ENCODE measurements around the gene ZHX3. TPM values are rescaled to one million over a fixed set of nuclear protein-coding genes. Genes with fewer than 3 reads are reported as not detected.

Gene ZHX3
- total RNA-seq, 1 donor from 2014 or later, result 21.1 TPM

DNA sequence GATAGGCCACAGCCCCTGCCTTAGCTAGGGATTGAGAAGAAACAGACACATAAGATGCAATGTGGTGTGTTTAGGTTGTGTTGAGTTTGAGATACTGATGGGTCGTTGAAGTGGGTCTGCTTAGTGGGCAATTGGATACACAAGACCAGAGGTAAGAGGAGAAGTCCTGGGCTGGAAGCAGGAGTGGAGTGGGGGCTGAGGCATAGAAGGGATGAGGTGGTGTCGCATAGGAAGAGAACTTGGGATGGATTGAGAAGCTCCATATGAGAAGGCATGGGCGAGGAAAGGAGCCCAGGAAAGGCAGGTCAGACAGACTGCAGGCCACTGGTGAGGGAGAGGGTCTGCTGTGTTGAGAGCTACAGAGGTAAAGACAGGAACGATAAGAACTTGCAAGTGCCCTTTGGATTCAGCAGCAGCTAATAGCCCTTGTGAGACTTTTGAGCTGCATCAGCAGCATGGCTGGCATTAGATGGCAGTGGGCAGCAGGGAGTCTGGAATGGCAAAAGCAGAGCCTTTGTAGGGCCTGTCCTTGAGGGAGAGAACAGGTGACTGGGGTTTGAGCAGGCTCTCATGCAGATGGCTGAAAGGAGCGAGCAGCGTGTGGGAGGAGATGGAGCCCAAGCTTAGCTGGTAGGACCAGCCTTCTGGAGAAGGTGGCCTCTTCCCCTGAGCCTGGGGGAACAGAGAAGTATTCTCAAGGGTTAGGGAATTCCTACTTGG, 147.0 kb downstream of the ZHX3 start:
- ATAC-seq, result no peak

DNA sequence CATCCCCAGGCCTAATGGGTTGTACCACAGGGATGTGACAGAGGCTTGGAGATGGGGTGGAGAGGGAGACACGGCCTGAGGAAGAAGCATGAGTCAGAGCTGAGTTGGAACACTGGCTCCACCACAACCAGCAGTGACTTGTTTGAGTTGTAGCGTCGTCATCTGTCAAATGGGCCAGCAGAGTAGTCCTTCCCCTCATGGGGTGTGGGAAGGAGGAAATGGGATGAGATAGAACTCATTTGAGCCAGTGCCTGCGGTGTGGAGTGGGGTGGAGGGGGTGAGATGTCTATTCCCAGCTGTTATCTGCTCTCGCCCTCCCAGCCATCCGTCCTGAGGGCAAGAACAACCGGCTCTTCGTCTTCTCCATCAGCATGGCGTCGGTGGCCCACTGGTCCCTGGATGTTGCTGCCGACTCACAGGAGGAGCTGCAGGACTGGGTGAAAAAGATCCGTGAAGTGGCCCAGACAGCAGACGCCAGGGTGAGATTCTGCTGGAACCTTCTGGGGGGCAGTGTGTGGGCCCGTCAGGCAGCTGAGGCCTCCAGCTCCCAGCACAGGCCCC, 147.7 kb downstream of the ZHX3 start:
- ATAC-seq, result peak; percentile 88

DNA sequence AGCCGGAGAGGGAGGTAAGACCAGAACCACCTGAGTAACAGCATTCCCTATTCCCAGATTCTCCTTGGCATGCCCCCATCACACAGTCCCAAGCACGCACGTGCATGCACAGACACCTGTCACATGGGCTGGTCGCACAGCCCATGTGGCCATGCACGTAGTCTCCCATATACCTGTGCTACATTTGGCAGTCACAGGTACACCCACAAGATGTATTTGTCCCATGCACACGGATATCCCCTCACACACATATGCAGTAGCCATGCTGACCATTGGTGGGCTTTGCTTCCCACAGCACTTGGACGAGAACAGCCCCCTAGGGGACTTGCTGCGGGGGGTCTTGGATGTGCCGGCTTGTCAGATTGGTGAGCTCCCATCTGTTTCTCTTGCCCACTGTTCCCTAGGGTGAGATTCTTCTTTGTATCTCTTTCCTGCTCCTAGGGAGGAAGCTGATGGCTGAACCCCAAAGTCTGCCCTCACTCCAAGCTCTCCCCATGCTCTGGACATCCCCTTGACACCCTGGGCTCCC, 148.3 kb downstream of the ZHX3 start:
- no peak for ATAC-seq

DNA sequence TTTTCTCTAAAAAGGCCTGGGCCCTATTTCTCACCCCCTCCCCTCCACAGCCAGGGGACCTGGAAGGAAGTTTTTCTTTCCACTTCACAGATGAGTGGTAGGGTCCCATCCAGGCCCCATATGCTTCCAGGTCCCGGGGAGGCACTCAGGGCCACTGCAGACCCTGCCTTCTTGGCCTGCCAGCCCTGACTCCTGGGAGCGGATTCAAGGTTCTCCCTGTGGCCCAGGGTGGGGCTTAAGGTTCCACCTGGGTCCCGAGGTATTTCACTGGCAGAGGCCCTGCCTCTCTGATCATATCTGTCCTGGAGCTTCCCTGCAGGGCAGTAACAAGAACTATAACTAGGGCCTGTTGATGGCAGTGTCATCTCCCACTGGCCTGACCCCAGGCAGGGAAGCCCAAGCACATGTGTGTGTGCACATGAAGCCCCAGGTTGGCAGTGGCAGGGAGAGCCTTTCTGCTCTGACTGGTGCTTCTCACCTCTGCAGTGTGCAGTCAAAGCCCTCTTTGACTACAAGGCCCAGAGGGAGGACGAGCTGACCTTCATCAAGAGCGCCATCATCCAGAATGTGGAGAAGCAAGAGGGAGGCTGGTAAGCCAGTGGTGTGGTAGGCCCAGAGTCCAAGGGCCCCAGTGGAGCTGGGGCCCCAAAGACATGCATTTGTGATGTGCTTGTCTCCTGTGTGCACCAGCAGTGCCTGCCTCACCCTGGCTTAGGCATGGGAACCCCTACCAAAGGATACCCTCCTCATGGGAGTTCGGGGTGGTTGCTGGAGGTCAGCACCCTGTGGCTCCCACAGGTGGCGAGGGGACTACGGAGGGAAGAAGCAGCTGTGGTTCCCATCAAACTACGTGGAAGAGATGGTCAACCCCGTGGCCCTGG, 149.0 kb downstream of the ZHX3 start:
- ATAC-seq, result no peak

DNA sequence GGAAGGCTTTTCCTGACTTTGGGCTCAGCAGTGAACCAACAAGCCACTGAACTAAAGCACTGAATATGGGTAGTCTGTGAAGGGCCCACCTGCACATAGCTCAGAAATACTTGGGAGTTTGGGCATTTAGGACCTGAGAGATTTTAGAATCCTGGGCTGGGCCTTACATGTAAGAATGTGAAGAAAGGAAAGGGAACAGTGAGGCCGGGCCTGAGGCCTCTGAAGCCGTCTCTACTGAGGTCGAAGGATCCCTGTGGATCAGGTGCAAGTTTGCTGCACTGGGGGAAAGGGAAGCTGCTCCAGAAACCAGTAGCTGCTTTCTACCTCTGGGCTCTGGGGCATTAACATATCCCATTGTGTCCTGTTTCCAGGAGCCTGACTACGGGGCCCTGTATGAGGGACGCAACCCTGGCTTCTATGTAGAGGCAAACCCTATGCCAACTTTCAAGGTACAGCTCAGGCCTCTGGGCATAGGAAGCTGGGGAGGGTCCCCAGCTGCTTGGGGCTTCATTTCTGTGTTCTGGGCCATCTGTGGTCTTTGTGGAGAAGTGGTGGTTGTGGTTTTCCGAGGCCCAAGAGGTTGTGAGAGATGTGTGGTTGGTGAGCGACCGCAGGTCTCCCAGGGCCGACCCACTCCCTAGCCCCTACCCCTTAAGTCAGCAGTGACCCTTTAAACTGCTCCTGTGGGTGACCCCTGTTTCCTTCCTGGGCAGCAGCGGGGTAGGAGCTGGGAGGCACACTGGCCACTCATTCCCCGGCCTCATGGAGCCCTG, 149.9 kb downstream of the ZHX3 start:
- no peak for ATAC-seq

DNA sequence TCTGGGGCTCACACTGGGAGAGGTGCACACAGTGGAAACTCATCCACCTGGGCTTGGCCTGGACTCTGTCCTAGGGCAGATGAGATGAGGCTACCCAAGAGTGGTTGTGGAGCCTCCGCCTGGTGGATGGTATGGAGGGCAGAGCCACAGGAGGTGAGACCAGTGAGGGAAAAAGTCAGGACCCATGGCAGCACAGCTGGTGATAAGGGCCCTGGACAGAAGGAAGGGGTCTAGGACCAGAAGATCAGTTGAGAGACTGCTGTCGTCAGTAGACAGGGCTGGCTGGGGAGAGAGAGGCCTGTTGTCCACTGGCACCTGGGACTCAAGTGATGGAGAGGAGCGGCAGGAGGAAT, 150.4 kb downstream of the ZHX3 start:
- ATAC-seq, result no peak

DNA sequence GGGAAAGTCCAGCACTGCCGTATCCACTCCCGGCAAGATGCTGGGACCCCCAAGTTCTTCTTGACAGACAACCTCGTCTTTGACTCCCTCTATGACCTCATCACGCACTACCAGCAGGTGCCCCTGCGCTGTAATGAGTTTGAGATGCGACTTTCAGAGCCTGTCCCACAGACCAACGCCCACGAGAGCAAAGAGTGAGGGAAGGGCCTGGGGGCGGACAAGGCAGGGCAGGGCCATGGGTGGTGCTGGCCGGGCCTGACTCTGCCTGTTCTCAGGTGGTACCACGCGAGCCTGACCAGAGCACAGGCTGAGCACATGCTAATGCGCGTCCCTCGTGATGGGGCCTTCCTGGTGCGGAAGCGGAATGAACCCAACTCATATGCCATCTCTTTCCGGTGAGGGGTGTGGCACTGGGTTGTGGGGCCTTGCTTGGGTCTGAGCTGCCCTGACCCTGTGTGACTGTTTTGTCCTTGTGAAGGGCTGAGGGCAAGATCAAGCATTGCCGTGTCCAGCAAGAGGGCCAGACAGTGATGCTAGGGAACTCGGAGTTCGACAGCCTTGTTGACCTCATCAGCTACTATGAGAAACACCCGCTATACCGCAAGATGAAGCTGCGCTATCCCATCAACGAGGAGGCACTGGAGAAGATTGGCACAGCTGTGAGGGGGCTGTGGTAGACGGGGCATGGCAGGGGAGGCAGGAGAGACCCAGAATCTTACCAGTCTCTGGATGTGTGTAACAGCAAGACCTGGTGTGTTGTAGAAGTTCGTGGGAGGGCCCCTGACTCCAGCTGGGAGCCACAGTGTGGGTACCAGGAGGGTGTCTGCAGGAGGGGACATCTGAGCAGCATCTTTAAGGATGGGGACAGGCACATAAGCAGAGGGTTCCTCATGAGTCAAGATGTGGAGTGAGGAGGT, 151.1 kb downstream of the ZHX3 start:
- ATAC-seq, result no peak

DNA sequence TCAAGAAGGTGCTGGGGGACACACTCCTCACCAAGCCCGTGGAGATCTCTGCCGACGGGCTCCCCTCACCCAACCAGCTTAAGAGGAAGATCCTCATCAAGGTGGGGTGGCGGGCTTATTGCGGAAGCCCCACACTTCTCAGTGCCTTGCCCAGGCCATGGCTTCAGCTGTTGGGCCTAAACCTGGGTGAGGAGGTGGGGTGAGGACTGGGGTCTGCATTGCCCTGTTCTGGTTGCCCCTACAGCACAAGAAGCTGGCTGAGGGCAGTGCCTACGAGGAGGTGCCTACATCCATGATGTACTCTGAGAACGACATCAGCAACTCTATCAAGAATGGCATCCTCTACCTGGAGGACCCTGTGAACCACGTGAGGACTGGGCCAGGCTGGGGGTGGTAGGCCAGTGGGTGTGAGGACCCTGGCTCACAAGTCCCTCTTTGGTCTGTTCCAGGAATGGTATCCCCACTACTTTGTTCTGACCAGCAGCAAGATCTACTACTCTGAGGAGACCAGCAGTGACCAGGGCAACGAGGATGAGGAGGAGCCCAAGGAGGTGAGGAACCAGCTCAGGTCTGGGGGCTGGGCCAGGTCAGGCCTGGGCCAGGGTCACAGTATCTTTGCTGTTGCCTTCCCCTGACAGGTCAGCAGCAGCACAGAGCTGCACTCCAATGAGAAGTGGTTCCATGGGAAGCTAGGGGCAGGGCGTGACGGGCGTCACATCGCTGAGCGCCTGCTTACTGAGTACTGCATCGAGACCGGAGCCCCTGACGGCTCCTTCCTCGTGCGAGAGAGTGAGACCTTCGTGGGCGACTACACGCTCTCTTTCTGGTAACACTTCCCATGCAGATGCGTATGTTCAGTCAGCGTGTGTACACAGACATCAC, 152.3 kb downstream of the ZHX3 start:
- ATAC-seq, result no peak

DNA sequence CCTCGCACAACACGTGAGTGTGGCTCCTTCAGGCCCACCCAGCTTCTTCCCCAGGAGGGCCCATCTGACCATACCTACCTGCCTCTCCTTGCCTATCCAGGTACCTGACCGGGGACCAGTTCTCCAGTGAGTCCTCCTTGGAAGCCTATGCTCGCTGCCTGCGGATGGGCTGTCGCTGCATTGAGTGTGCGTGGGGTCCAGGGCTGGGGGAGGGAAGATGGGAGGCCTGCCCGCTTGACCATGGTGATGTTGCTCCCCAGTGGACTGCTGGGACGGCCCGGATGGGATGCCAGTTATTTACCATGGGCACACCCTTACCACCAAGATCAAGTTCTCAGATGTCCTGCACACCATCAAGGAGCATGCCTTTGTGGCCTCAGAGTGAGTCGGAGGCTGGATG, 153.7 kb downstream of the ZHX3 start:
- ATAC-seq, result no peak

DNA sequence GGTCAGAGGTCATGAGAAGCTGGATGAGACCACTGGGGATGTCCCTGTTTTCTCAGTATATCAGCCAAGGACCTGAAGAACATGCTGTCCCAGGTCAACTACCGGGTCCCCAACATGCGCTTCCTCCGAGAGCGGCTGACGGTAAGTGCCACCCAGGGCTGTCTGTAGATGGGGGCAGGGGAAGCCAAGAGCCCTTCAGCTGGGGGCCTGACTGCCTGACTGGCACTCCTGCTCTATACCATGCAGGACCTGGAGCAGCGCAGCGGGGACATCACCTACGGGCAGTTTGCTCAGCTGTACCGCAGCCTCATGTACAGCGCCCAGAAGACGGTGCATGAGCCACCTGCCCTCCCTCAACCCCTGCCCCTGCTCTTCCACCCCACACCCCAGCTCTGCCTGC, 155.1 kb downstream of the ZHX3 start:
- ATAC-seq, result no peak

DNA sequence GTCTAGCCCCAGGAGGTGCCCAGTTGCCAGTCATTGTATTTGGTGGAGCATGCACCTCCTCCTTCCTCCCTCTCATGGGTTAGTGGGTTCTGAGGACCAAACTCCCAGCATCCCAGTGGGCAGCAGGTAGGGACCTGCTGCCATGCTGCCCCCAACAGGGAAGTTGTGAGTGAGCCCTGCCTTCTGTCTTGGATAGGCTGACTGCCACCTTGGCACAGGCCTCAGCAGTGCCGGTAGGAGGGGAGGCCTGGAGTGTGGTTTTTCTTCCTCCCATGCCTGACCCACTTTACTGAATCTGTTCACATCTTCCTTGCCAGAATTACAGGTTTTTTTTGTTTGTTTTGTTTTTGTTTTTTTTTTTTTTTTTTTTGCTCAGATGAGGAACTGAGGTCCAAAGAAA, 155.6 kb downstream of the ZHX3 start:
- ATAC-seq, result no peak

DNA sequence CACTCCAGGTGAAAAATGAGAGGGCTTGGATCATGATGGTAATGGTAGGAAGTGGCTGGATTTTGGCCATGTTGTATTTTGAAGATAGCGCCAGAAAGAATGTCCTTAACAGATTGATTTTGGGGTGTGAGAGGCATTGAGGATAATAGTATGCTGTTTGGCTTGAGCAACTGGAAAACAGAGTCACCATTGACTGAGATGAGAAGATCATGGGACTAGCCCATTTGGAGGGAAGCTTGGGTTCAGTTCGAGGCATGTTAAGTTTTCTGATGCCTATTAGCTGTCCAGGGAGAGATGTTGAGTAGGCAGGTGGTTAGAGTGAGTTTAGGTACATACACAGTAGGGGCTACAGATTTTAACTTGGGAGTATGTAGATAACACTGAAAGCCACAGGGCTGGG, 156.8 kb downstream of the ZHX3 start:
- ATAC-seq, result no peak

DNA sequence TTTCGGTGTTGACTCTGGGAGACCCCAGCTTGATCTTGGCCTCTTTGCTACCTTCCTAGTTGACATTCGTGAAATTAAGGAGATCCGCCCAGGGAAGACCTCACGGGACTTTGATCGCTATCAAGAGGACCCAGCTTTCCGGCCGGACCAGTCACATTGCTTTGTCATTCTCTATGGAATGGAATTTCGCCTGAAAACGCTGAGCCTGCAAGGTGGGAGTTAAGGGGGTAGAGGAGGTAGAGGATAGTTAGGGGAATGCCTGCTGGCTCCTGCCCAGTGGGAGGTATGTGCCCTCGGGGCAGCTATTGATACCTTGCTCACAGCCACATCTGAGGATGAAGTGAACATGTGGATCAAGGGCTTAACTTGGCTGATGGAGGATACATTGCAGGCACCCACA, 158.0 kb downstream of the ZHX3 start:
- no peak for ATAC-seq

DNA sequence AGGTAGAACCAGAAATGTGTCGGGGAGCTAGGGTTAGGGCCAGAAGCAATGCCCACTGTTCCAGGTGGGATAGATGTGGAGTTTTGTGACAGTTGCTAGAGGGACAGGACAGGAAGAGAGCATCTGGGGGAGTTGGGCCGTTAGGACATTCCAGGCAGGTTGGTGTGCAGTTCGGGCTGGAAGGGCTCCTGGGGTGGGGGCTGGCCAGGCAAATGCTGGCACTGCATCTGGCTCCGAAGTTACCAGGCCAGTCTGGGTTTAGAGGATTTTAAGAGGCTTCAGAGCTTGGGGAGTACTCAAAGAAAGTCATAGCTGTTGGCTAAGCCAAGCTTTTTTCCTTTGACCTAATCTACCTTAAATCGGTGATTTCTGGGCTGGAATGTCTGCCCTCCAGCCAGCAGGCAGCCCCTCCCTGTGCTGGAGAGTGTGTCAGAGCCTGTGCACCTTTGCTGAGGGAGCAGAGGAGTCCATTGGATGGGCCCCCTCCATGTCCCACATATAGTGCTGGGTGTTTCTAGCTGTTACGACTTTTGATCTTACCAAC, 159.4 kb downstream of the ZHX3 start:
- no peak for ATAC-seq

DNA sequence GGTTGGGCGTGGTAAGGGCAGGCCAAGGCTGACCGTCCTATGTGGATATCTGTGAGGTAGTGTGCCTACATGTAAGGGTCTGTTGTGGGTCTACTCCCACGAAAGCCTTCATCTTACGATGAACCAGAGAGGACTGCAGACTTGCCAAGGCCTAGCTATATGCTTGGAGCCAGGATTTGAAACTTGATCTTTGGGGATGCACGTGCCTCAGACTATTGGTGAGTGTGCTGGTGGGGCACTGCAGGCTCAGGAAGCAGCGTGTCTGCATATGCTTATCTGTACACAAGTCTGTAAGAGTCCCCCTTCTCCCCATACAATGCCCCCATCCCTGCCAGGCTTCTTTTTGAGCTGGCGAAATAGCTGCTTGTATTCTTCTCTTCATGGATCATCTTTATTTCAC, 162.3 kb downstream of the ZHX3 start:
- no peak for ATAC-seq

DNA sequence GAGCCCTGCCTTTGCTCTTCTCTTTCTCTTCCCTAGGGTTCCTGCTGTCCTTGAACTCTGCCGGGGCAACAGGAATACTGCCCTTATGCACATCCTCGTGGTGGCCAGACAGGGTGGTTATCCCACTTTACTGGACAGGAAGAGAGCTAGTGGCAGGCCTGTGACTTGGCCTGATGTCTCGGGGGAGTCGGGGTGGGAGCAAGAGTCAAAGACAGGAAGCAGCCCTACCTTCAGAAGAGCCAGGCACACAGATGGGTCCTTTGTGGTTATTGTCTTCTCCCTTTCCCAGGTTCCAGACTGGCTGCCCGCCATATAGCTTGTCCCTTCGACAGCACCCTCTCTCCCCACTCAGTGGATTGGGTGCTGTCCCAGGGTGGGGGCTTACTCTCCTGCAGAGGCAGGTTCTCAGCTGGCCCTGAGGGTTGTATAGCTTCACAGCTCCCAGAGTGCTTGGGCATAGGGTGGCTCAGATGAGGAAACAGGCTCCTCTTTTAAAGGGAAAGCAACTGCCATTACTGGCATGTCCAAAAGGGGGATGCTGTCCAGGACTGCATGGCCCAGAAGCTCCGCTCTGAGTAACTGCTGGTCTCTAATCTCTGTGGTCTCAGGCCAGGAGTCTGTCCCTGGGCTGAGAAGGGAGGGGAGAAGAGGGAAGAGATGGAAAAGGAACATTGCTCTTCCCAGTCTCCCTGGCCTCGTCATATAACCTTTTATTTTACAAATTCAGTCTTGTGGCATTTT, 162.9 kb downstream of the ZHX3 start:
- ATAC-seq, result no peak

DNA sequence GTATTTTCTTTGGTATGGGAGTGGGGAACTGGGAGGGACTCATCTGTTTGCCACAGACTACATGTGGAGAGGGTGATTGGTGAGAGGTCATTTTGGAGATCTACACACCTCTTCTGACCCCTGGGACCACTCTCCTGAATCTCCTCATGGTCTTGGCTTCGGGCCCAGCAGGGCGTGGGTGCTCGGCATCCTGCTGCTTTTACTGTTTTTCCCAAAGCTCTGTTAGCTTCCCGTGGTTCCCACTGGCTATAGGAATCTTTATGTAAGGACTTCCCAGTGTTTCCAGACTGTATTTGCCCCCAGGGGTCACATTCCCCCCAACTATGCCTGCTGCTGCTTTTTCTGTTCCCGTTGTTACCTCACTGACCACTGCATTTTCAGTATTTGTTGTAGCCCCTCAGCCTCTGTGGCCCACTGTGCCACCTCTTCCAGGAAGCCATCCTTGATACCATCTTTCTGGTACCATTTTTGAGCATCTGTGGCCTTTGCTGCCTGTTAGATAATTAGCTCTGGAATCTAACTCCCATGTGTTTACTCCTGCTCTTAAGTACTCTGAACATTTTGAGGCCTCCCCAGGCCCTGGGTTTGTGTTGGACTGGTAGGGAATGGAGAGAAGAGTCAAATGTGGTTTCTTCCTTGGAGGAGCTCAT, 165.3 kb downstream of the ZHX3 start:
- ATAC-seq, result no peak

DNA sequence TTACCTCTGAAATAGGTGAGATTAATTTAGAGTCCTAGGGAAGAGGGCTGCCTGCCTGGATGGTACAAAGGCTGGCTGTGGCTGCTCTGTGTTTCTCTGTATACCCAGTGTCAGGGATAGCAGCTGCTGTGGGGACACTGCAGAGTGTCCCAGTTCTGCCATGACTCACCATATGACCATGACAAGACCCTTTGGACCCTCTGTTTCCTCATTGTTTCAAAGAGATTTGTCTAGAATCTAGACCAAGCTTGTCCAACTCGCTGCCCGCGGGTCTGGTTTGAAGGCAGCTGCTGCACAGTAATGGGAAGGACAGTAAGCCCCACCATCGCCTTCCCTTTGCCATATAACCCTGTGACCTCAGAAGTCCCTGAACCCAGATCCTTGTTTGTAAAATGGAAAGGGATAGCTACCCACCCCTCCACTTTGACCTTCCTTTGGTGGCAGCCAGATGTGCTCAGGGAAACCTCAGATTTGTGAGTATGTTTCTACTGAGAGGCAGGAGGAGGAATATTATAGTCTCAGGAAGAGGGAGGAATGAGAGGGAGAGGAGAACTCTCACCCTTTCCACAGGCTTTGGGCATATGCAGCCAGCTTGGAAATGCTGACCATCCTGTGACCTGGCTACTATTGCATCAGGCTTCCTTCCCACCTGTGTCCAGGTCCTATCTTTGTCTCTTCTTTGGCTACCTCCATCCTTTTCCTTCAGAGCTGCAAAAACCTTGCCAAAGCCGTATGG, 166.2 kb downstream of the ZHX3 start:
- ATAC-seq, result no peak
